Bone marrow (tissue), 2 donors: Measurements from ENCODE around the gene YKT6.

Experiments used
- DNase-seq, 2 donors: peaks; one replicate each; lab custom pipeline; 2025; lab: John Stamatoyannopoulos, UW

The YKT6 gene

DNA sequence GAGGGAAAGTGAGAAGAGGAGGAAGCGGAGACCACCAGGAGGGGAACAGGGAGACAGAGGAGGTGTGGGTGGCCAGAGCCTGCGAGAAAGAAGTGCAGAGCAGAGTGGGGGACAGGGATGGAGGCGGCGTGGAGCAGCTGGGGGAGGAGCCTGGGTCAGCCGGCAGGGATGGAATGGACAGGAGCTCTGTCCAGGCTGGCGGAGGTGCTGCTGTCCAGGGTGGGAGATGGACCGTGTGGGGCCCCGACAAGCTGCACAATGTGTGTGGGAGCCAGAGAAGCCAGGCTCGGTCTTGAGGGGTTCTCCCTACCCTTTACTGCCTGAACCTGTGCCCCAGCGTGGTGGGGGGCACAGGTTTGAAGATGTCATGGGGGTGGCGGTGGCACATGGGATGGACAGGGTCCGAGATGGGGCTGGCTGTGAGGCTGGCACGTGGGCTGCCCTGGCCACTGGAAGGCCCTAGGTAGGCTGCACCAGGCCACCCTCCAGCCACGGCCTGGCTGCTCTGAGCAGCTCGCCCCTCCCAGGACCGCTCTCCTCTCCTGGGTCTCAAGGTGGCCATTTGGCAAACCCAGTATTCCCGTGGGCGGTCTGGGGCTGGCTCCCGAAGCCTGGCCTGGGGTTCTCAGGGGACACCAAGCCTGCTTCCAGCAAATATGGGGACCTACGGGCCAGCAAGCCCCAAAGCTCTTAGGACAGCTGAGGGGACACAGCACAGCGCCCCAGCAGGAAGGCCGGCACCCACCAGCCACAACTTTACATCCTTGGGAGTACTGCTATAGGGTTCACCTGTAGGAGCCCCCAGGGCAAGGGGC lies 32.3 kb downstream of the YKT6 start:
- DNase-seq: no peak

- DNase-seq: no peak
These were observed 34.3 kb downstream of the YKT6 start for GRCh38 chr7:44235066-44235465.

- no peak for DNase-seq
These were observed 35.0 kb downstream of the YKT6 start for GRCh38 chr7:44235582-44236332.

DNA sequence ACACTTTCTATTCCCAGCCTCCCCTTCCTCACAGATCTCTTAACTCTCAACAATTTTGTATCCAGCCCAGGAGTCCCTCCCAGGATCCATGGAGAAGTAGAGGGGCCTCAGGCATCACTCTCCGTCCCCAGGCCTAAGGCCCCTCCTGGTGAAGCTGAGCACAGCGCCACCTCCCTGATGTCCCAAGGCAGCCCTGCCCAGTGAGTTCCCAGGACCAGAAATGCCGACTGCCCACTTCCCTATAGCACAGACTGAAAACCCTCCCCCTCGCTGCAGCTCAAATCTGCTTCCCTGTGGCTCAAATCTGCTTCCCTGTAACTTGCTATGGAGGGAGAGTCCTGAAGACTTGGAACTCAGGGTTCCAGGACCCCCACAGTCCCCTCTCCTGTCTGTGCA lies 35.6 kb downstream of the YKT6 start:
- no peak for DNase-seq

DNA sequence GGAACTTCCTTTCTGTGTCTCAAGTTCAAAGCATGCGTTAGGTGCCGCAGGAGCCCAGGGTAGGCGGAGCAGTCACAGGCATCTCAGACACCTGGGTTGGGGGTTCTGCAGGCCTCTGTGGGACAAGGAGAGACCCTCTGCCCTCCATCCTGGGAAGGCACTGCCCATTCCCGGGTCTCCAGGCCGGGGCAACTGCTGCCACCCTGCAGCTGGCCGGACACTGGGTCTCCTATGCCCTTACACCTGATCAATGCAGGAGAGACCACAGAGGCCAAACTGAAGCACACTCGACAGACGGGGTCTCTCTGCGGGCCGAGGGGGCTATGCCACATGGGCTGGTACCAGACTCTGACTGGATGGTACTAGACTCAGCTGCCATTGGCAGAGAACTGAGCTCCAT lies 36.9 kb downstream of the YKT6 start:
- DNase-seq: no peak

DNA sequence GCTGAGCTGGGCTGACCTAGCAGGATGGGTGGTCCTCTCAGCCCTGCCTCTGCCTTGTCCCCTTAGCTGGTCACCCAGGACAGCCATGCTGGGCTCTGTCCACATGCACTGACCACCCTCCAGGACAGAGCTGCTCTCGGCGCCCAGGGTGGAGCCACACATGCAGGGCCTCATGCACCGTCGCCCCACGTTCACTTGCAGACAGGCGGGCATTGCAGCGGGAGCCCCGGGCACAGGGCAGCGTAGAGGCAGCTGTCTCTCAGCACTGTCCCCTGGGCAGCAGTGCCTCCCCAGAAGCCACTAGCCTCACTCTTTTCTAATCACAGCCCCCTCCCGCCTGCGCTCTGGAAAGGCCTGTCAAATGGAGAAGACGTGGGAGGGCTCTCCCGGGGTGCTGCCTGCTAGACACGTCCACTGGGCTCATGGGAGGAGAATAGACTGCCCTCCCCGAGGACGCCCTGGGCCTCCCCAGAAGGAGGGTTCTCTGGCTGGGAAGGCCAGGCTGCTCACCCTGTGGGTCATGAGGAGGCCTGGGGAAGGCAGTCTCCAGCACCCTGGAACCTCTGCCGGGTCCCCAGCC lies 37.4 kb downstream of the YKT6 start:
- DNase-seq: no peak

- DNase-seq: no peak
These were observed 38.6 kb downstream of the YKT6 start for GRCh38 chr7:44239361-44239760.

GRCh38 chr7:44240376-44240775 lies 39.6 kb downstream of the YKT6 start:
- no peak for DNase-seq

GRCh38 chr7:44240983-44241510 lies 40.3 kb downstream of the YKT6 start:
- DNase-seq: peak; percentile 32 to 80

- no peak for DNase-seq
These were observed 41.3 kb downstream of the YKT6 start for GRCh38 chr7:44242091-44242490.

GRCh38 chr7:44244282-44244681 lies 43.5 kb downstream of the YKT6 start:
- peak in 1 of 2 donors; percentile 3 for DNase-seq

GRCh38 chr7:44246396-44247113 lies 45.8 kb downstream of the YKT6 start:
- DNase-seq: no peak

DNA sequence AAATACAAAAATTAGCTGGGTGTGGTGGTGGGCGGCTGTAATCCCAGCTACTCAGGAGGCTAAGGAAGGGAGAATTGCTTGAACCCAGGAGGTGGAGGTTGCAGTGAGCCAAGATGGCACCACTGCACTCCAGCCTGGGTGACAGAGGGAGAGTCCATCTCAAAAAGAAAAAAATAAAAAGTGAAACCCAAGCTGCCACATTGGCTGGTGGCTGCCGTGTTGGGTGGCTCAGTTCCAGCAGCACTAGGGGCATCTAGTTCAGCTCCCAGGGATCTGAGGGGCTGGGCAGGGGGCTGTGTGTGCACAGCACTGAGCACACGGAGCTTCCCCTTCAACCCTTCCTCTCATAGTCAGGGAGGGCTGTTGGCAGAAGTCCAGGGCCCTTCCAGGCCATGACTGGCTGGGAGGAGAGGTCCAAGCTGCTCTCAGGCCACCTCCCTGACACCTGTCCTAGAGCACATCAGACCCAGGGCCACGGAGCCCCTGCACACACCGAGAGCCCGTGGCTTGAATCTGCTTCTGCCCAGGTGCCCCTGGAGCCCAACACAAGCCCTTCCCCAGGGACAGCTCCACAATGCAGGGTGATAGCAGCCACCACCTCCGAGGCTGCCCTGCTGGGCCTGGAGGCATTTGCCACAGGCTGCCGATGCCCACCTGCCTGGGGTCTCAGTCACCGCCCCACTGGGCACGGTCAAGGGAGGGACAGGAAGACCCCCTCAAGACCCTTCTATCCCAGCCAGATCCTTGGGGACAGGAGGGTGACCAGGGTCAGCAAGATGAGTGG lies 47.3 kb downstream of the YKT6 start:
- no peak for DNase-seq

DNA sequence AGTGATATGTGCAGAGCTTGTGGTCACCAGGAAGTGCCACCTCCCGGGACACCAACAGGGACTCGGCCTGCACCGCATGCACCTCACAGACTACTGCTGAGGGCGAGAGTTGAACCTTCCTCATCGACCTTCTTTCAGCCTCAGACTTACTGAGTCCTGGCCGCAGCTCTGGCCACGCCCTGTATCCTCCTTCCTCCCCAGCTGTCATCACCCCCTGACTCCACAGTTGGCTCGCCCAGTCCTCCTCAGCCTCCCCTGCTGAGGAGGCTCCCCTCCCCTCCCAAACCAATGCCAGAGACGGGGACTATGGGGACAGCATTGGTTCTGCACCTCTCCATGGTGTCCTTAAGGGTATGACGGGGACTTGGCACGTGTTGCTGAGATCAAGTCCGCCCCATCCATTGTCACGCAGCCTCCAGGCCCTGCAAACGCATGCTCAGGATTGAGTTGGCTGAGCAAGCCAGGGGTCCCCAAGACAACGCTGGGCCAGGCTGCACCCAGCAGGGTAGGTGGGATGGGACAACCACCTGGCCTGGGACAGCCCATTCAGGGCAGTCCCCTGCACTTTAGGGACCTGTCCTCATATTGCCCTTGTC lies 49.0 kb downstream of the YKT6 start:
- DNase-seq: no peak

GRCh38 chr7:44251269-44251668 lies 50.5 kb downstream of the YKT6 start:
- DNase-seq: no peak

GRCh38 chr7:44251881-44252280 lies 51.1 kb downstream of the YKT6 start:
- no peak for DNase-seq

GRCh38 chr7:44256459-44256858 lies 55.7 kb downstream of the YKT6 start:
- DNase-seq: no peak

DNA sequence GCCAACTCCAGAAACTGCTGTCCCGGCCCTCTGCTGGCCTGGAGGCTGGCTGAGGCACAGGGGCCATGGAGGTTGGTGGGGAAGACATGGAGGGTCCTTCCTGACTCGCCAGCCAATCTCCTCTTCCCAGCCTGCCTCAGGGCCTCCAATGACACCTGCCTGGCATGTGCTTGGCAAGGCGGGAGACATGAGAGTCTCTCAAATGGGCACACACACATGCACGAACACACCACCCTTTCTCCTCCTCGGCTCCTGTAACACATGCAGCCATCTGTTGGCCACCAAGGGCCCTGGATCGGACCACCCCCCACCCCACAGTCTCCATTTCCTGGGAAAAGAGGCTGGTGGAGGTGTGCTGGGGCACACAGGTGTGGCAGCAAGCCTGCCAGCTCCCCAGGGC lies 56.4 kb downstream of the YKT6 start:
- DNase-seq: no peak

DNA sequence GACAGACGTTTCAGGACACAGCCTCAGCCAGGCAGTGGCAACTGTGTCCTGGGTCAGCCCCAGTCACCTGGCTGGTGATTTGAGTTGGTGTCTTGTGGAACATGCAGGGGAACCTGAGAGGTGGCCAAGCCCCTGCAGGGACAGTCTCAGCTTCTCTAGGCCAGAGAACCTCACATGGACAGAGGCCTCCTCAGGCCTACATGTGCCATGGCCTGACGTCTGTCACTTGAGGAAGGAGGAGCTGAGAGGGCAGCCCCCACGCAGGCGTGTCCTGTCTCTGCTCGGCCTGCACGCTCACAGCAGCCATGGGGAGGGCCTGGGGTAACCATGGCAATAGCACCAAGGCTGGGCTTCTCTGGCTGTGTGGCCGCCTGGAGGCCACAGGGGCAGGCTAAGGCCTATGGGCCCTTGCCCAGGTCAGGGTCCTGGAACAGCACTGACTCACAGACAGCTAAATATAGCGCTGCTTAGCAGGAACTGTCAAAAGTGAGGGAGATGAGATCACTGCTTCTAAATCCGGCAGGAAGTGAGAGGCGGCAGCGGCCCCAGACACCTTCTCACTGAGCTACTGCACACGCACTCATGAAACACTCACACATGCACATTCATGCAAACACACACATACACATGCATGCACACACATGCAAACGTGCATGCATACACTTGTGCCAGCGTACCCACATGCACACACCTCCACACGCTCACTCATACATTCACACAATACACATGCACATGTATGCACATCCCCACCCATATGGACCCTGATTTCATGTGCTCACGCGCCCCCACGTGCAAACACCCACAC lies 57.0 kb downstream of the YKT6 start:
- peak; percentile 32 to 91 for DNase-seq

GRCh38 chr7:44258423-44258760 lies 57.6 kb downstream of the YKT6 start:
- DNase-seq: no peak
